ENCODE data around the gene MMP3. TPM values are rescaled to one million over a fixed set of nuclear protein-coding genes. Genes with fewer than 3 reads are reported as not detected.

The MMP3 gene
- total RNA-seq, 4 donors from 2014 or later: 5.4 to 672 (median 67.4) TPM

DNA sequence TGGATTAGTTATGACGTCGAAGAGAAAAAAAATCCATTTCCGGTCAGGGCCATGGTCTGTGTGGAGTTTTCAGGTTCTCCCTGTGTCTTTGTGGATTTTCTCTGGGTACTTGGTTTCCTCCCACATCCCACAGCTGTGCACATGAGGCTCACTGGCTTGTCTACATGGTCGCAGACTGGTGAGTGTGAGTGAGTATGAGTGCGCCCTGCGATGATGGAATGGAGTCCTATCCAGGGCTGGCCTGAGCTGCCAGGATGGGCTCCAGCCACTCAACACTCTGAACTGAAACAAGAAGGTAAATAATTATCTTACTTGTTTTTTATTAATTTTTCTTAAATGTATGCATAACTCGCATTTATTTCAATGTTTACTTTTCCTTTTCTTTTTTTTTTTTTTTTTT lies 10.8 kb downstream of the MMP3 start:
- TF ChIP-seq, protein P1, sequence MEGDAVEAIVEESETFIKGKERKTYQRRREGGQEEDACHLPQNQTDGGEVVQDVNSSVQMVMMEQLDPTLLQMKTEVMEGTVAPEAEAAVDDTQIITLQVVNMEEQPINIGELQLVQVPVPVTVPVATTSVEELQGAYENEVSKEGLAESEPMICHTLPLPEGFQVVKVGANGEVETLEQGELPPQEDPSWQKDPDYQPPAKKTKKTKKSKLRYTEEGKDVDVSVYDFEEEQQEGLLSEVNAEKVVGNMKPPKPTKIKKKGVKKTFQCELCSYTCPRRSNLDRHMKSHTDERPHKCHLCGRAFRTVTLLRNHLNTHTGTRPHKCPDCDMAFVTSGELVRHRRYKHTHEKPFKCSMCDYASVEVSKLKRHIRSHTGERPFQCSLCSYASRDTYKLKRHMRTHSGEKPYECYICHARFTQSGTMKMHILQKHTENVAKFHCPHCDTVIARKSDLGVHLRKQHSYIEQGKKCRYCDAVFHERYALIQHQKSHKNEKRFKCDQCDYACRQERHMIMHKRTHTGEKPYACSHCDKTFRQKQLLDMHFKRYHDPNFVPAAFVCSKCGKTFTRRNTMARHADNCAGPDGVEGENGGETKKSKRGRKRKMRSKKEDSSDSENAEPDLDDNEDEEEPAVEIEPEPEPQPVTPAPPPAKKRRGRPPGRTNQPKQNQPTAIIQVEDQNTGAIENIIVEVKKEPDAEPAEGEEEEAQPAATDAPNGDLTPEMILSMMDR (IDR thresholded peaks at IDR 0.05; ENCODE audit: low read depth): no peak

GRCh38 chr11:102831489-102832440 lies 11.6 kb downstream of the MMP3 start:
- TF ChIP-seq, protein P1 (IDR thresholded peaks at IDR 0.05; ENCODE audit: low read depth): no peak

DNA sequence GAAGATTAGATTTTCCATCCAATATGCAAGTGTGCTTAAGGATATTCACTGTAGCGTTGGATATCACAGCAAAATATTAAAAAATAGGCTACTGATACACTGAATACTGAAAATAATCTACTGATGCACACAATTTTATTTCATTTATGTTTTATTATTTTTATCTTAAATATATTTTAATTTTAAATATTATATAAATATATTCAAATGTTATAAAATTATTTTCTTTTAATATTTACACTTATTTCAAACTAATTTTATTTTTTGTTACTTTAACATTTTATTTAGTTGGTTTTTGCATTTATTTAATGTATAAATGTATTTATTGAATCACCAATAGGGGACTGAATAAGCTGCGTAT lies 12.3 kb downstream of the MMP3 start:
- TF ChIP-seq, protein P1 (IDR thresholded peaks at IDR 0.05; ENCODE audit: low read depth): no peak

DNA sequence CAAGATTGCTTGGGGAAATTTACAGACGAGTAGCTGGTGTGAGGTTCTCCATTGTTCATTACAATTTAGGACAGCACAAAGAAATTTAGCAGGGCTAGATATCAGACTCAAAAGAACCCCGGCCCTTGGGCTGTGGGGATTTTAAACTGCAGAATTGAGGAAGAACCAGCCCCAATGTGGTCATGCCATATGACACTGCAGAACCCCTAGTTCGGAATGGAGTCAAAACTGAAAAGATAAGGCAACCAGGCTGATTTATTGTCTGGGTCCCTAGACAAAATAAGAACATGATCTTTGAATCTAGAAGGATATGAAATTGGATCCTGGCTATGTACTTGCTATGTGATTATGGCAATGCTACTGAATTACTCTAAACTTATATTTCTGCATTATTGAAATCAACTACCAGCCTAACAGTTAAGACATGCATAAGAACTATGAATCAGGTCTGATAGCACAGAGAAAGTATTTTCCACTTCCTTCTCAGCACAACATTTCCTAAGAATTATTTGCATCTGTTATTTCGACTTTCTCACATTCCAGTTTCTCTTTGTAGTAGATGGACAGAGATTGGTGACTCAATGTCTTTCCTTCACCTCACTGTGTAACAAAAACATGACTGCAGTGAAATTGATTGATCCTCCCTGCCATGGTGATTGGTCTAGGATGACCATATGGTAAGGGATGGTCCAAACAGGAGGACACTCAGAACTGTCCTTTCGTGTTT lies 13.2 kb downstream of the MMP3 start:
- TF ChIP-seq, protein P1 (IDR thresholded peaks at IDR 0.05; ENCODE audit: low read depth): no peak

DNA sequence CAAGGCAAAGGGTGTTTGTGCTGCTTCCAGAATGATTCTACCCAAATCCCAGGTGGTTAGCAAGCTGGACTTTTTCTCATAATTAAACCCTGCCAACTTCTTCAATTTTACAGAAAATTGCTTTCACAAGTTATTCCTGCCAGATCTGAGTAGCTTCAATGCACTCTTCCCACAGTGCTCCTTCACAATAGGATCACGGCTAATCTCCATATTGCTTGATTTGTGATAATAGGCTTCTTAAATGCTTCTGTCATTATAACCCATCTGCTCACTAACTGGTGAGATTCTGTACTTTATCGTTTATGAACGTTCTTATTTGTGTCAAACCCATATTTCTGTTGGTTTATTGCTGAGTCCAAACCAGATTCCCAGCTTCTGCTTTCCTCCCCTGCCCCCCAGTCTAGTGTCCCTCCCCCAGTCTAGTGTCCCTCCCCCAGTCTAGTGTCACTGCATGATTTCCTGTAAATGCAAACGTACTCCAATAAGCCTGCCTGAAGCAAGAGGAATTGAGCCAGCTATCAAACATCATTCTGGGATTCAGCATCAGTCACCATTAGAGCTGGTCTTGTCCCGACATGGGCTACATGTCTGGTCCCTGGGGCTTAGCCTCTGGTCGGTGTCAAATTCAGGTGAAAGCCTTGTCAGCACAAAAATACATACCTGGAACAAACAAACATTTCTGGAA lies 14.0 kb downstream of the MMP3 start:
- TF ChIP-seq, protein P1 (IDR thresholded peaks at IDR 0.05; ENCODE audit: low read depth): no peak

GRCh38 chr11:102824556-102824955 lies 18.9 kb downstream of the MMP3 start:
- TF ChIP-seq, protein P1 (IDR thresholded peaks at IDR 0.05; ENCODE audit: low read depth): no peak

DNA sequence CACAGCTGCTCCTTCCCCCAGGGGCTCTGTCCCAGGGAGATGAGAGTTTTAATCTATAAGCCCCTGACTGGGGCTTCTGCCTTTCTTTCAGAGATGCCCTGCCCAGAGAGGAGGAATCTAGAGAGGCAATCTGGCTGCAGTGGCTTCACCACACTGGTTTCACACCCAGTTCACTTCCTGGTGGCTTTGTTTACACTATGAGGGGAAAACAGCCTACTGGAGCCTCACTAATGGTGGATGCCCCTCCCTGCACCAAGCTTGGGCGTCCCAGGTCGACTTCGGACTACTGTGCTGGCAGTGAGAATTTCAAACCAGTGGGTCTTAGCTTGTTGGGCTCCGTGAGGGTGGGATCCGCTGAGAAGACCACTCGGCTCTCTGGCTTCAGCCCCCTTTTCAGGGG lies 23.9 kb downstream of the MMP3 start:
- TF ChIP-seq, protein P1 (IDR thresholded peaks at IDR 0.05; ENCODE audit: low read depth): no peak

All from subcutaneous adipose tissue (tissue), 4 donors.